GM18526 (cell line): ENCODE data around the gene BATF3.

Experiments
- POLR2A ChIP-seq: IDR thresholded peaks from 3 replicates; pipeline ENCODE4 v1.6.1; 2011; ENCODE audit not compliant: insufficient read length; ENCODE audit errors: extremely low read depth

The BATF3 gene

DNA sequence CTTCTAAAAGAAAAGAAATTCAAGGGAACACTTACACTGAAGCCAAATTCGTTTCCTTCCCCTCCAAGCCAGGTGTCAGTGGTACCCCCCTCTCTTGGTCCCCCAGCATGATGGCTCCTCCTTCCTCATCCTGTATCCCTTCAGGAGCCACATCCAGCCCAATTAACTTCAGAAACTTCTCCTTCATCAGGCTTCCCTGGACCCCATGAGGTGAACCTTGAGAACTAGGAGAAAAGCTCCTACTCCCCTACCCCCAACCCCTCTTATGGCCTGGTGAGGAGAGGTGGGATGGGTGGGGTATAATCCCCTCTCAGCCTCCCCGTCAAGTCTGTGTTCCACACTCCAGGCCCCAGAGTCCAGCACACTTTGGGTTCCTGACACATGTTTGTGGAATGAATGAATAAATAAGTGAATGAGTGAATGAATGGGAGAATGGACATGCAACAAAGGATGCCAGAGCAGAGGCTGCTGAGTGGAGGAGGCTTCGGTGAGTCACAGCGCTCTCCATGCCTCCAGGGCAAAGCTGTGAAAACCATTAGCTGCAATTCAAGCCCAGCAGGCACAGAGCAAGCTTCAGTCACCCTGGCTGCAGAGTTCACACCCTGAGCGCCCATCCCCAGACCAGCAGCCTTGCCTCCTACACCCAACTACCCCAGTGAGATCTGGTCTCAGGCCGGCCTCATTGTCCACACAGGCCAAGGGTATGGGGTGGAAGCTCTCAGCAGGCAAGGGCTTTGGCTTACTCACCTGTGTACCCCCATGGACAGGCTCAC lies 43.8 kb downstream of the BATF3 start:
- no peak for TF ChIP-seq POLR2A

DNA sequence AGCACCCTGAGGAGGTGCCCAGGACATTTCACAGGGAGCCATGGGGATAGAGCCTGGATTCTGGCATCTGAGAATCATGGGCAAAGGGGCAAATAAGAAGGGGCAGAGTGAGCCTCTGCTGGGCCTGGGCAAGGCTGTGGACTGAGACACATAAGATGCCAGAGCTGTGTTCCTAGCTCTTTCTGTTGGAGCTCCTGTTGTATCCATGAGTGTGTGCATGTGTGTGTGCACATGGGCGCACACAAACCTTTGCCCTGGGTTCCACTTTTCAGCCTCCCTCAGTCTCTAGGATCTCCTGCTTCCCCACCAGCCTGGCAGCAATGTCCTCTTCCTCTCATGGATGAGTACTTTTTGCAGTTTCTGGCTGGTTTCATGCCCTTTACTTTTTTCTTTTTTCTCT lies 47.0 kb downstream of the BATF3 start:
- TF ChIP-seq POLR2A = no peak

DNA sequence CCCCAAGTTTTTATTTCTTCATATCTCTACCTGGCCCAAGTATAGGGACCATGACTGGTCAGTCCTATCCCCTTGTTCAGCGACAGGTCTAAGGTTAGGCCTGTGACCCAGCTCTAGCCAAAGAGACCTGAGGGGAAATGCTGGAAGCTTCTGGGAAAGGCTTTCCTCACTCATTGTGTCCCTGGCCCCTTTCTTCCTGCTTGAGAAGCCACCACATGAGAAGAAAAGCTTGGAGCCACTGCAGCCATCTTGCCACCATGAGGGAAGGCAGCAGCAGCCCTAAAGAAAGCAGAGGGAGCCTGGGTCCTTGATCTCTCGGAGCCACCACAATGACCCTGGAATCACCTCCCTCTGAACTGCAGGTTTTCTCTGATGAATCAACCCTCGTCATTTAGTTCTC lies 47.7 kb downstream of the BATF3 start:
- TF ChIP-seq POLR2A = no peak

DNA sequence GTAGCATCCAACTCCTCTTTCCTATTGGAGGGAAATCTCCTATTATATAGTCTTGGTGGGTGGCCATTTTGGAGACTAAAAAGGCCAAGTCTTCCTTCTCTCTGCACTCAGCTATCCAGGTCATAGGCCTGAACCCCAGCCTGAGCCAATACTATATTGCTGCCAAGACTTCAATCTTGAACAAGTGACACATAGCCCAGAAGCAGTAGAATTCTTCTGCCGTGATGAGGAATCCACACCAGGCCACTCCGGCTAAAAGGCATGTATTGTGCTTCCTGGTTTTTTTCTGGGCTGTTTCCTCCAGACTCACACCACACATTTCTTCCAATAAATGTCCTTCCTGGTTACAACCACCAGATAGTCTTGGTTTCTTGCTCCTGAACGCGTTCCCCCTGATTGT lies 48.1 kb downstream of the BATF3 start:
- TF ChIP-seq POLR2A = no peak

DNA sequence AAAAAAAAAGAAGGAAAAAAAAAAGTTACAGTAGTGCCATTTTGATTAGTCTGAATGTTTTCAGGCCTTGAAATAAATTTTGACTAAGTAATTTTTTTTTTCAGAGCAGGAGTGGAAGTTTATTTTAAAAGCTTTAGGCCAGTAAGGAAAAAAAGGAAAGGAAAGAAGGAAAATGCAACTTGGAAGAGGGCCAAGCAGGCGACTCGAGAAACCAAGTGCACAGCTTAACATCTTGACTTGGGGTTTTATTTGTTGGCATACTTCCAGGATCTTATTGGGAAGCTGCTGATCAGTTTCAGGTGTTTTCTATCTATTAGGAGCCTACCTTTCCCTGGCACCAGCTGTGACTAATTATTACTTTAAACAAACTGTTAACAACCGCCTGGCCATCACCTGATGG lies 49.4 kb downstream of the BATF3 start:
- TF ChIP-seq POLR2A = no peak

DNA sequence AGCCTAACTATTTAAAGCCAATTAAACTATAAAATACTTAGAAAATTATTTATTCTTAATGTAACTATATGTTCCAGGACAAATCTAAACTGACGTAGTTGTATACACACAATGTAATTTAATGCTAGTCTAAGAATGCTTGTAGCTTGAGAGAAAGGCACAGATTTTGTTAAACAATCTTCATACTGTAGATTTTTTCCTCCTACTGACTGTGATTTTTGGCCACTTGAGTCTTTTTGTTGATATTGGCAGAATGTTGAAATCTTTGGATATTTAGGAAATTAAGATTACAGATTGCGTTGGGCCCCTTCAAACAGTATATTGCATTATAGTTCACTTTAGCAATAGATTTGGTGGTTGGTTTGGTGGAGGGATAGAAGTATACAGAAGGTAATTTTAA lies 50.6 kb downstream of the BATF3 start:
- no peak for TF ChIP-seq POLR2A

DNA sequence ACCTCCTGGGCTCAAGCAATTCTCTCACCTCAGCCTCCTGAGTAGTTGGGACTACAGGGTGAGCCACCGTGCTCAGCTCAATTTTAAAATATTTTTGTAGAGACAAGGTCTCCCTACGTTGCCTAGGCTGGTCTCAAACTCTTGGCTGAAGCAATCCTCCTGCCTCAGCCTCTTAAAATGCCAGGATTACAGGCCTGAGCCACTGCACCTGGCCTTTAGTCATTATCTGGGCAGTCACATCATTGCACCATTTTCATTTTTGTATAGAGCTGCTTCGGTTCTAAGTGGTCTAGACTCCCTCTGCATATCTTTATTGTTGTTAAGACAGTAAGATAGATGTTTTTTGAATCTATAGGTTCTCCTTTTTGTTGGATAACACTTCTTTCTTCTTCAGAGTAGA lies 51.2 kb downstream of the BATF3 start:
- TF ChIP-seq POLR2A = no peak

DNA sequence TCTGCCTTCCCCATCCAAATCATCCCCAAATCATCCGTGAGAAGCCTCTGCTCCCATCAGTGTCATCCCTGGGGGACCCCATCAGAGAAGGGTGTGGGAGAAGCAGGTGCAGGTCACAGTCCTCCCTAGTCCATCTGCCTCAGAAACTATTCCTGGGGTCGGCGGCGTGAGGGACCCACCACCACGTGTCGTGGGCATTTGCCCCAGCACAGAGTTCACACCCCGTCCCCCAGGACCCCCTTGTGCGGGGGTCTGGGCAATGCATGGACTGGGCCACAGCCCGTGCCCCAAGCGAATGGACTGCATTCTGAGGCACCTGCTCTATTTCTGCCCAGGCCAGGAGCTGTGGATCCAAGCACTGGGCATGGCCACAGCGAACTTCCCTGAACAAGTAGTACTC lies 52.6 kb downstream of the BATF3 start:
- TF ChIP-seq POLR2A = no peak

DNA sequence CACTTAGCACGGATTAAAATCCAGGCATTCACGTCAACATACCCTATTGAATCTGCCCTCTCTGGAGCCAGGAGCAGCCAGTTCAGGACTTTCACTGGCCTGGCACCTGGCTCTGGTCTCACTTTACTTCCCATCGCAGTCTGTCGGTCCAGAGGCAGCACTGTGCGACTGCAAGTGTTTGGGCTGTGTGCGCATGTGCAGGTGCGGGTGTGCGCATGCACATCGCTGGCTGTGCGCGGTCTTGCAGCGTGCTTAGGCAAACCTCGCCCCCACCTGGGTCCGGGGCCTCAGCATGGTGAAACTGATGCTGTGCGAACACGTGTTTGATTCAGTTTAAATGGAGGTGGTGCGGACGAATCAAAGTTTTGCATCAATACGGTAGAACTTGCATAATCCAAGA lies 53.1 kb downstream of the BATF3 start:
- no peak for TF ChIP-seq POLR2A

DNA sequence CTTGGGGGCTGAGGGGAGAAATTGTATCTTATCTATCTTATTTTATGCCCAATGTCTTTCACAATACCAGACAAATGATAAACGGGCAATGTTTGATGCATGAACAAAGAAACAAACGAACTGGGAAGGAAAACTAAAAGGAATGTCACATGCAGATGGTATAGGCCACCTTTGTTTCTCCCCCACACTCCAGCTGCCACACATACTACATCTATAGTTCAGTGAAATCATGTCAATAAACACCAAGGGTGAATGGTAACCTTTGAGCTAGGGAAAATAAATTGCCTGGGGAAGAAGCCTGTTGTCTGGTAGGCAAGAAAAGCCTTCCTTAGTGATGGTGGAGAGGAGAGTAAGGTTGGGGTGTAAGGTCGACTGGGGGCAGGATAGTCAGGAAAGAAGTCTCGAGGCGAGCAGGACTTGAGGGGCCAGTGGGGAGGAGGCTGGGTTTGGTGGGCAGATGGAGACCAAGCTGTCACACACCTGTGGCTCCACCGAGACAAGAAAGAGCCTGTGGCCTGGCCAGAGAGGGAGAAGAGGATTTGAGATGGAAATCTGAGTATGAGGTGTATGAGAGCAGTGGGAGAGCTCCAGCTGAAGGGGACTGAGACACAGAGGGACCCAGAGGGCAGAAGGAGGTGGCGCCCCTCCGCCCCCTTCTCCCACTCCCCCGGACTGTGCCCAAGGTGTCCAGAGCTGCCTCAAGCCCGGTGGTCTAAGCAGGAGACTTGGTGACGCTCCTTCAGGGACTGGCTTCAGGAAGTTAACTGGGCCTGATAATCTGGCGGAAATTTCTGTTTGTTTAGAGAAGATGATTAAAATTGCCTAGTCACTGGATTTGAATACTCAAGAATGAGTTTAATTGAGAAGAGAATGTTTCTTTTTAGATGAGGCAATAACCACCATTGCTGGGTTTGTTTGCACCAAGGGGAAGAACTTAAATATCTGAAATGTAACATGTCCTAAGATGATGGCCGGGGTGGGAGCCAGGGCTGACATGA lies 53.8 kb downstream of the BATF3 start:
- no peak for TF ChIP-seq POLR2A

DNA sequence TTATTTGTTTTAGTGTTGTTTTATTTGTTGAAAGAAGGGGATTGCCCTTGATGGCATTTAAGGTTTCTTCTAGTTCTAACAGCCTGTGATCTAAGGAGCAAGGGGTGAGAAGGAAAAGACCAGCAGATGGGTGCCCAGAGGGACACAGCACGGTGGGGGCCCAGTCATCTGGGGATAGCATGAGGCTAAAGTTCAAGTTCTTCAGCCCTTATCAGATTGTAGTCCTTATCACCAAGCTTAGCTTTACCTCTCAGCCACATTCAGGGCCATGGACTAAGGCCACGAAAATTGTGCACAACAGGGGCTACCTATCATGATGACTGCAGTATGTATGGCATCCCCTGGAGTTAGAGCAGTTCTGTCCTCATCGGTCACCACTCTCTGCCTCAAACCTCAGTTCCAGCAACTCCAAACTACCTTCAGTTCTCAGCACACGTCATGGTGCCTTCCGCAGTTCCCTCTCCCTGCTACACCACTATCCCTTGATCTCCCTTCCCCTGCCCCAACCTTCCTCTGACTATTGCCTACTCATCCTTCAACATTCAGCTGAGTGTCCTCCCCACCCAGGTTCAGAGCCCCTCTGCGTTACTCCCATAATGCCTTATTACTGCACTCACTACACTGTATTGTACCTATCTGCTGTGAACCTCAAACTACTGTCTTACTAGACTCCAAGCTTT lies 54.6 kb downstream of the BATF3 start:
- TF ChIP-seq POLR2A = no peak

DNA sequence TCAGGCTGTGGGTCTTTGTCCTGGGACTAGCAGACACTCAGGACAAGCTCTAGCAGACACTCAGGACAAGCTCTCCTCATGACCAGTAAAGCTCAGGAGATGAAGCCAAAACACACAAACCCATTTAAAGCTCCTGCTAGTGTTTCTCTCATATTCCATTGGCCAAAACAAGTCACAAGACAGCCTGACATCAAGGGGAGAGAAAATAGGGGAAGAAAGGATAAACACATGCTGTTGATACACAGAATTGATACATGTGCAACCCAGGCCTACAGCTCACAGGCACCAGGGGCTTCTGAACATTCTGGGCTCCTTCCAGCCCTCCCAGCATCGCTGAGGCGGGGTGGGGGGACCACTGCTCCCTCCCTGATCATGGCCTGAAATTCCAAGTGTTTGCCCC lies 55.8 kb downstream of the BATF3 start:
- no peak for TF ChIP-seq POLR2A

DNA sequence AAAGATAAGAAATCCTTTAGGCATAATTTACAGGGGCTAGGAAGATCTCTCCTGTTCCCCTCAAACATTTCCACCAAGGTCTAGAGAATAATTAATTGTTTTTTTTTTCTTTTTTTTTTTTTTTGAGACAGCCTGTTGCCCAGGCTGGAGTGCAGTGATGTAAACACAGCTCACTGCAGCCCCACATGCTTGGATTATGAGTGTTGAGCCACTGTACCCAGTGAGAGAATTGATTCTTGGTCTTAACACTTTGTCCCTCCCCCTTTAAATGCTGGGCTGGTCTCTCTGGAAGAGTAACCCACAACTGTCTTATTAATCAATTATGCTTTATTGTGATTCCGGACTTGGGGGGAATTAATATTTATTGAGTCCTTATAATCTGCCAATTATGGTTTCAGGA lies 57.7 kb downstream of the BATF3 start:
- no peak for TF ChIP-seq POLR2A

DNA sequence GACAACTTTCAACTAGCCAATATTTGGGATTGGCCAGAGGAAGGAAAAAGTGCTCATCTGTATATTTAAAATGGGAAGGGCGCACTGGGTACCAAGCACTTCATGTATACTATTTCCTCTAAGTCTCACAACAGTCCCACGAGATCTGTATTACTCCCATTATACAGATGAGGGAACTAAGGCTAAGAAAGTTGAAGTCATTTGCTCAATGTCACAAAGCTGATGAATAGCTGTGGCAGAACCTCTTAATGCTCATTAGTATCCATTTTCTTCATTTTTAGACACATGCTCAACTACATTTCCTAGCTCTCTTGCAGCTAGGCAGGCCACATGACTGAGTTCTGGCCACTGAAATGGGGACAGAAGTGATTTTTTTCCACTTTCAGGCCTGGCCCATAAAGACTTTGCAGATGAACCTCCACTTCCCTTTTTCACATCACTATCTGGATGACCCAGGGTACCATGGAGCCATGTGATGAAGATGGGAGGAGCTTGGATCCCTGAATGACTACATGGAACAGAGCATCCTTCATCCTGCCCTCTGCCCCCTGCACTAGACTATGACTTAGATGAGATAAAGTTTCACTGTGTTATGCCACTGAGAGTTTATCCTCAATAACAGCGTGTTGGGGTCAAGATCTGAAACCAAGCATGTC lies 59.3 kb downstream of the BATF3 start:
- TF ChIP-seq POLR2A = no peak

DNA sequence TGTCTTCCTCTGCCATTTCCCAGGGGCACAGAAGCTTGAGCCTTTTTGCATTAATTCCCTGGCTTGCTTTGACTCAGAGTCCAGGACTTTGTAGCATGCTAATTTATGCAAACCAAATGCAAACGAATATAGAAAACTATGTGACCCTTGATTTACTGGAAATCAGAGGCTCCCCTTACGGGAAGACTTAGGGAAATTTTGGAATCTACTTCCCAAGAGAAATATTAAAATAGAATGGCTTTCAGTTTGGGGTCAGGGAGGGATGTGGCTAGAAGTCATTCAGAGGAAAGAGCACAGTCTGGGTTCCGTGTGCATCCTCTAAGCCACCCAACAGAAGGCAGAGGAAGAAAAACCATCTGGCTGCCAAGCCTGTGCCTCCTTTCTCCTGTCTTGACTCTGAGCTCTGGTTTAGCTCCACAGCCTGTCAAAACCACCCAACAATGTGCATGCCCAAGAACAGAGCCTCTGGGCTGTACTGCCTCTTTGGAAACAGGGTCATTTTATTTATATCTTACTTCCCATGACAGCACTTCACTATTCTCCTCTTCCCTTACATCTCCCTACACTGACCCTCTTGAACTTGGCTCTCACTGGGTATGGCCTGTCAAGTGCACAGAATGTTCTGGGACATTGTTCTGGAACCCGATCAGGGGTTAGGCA lies 61.0 kb downstream of the BATF3 start:
- TF ChIP-seq POLR2A = no peak
